ENCODE measurements around the gene PIEZO2.

DNA sequence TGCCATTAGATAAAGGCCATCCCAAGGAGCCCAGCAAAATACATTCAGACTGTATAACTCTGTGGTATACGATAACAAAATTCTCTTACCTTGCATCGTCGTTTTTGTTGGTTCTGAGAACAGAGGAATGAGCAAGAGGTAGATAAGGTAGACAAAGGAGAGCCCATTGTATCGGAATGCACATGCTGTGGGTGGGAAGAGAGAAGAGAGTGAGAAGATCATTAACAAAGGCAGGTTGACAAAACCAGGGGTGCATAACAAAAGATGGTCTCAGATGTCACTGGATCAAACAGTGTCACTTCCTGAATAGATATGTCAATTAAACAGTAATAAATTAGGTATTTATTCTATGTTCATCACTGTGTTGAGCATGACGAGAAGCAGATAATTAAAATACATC lies 83.3 kb downstream of the PIEZO2 start:
- TF ChIP-seq, protein P1, sequence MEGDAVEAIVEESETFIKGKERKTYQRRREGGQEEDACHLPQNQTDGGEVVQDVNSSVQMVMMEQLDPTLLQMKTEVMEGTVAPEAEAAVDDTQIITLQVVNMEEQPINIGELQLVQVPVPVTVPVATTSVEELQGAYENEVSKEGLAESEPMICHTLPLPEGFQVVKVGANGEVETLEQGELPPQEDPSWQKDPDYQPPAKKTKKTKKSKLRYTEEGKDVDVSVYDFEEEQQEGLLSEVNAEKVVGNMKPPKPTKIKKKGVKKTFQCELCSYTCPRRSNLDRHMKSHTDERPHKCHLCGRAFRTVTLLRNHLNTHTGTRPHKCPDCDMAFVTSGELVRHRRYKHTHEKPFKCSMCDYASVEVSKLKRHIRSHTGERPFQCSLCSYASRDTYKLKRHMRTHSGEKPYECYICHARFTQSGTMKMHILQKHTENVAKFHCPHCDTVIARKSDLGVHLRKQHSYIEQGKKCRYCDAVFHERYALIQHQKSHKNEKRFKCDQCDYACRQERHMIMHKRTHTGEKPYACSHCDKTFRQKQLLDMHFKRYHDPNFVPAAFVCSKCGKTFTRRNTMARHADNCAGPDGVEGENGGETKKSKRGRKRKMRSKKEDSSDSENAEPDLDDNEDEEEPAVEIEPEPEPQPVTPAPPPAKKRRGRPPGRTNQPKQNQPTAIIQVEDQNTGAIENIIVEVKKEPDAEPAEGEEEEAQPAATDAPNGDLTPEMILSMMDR (IDR thresholded peaks at IDR 0.05) = no peak
- TF ChIP-seq POLR2AphosphoS5 (IDR thresholded peaks at IDR 0.05) = no peak
- TF ChIP-seq POLR2A (IDR thresholded peaks at IDR 0.05; ENCODE audit: low read depth) = no peak
